PC-3 (cell line): ENCODE measurements around the gene R3HDM1.

Experiments used
- EZH2 ChIP-seq: fragments of 300-600 bp; sonication (generic); IDR thresholded peaks from one replicate; pipeline ENCODE4 v1.6.1; 2017; ENCODE audit warnings: antibody characterized with exemption, mild to moderate bottlenecking, low read length; ENCODE audit not compliant: unreplicated experiment
- EZH2phosphoT487 ChIP-seq: fragments of 300-600 bp; sonication (generic); IDR thresholded peaks from 2 replicates; pipeline ENCODE4 v1.6.1; 2018; ENCODE audit warnings: mild to moderate bottlenecking, antibody characterized with exemption, low read length, borderline replicate concordance
- TF ChIP-seq, protein P1 (sequence below): fragments of 300-600 bp; sonication (generic); conservative IDR thresholded peaks from 2 replicates; pipeline ENCODE4 v1.5.1; 2017; ENCODE audit warnings: antibody characterized with exemption, low read depth, mild to moderate bottlenecking, low read length

DNA sequence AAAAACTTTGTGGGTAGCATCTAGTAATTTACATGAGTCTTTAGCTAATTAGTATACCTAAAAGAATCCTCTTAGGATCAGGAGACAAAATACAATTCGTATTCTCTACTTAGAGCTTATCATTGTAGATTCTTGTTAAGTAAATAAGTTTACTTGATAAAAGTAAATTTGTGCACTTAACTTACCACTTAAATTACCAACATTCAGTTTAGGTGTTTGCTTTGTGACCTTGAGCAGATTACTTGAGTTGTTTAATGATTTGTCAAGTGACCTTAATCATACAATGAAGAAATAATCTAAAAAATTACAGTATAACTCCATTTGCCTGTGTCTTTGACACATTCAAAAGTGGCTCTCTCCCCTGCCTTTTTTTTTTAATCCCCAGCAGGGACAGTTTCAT lies 143.2 kb downstream of the R3HDM1 start:
- no peak for TF ChIP-seq EZH2
- TF ChIP-seq, protein P1, sequence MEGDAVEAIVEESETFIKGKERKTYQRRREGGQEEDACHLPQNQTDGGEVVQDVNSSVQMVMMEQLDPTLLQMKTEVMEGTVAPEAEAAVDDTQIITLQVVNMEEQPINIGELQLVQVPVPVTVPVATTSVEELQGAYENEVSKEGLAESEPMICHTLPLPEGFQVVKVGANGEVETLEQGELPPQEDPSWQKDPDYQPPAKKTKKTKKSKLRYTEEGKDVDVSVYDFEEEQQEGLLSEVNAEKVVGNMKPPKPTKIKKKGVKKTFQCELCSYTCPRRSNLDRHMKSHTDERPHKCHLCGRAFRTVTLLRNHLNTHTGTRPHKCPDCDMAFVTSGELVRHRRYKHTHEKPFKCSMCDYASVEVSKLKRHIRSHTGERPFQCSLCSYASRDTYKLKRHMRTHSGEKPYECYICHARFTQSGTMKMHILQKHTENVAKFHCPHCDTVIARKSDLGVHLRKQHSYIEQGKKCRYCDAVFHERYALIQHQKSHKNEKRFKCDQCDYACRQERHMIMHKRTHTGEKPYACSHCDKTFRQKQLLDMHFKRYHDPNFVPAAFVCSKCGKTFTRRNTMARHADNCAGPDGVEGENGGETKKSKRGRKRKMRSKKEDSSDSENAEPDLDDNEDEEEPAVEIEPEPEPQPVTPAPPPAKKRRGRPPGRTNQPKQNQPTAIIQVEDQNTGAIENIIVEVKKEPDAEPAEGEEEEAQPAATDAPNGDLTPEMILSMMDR: no peak
- no peak for TF ChIP-seq EZH2phosphoT487
